GM21528 (cell line): ENCODE data around the gene IFNE.

Source experiments
- ATAC-seq: cut with Tn5 transposase; IDR thresholded peaks from one replicate; pipeline ENCODE4 v1.9.1; 2021; ENCODE audit warnings: mild to moderate bottlenecking, moderate library complexity; ENCODE audit not compliant: unreplicated experiment, low FRiP score

Gene IFNE

DNA sequence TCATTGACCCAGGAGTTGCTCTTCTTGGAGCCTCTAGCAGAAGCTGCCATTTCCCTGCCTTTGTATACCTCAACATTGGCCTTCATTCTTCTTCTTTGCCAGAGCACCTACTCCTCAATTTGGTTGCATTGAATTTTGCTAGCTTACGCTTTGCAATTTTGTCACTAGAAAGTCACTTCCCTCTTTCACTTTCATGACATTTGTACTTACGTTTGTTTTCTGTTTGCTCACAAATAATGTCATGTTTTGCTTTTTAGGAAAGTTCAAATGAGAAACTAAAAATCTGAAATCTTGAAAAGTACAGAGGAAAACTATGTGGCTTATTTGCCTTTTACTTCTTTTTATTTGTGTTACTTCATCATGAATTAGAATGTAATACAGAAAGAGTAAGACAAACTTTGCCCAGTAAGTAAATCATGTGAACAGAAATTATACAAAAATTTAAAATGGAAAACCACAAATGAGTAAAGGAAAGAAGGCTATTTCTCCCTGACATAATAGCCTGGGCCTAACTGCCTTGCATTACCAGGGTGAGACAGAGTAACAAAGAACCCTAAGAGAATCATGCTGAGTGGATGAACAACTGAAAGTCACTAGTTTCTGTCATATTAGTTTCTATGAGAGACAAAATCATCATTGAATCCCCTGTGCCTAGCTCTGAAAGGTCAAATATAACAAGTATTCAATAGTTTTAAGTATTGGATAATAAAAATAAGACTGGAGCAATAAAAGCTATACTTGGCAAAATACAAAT, 49.3 kb downstream of the IFNE start:
- no peak for ATAC-seq
